Measurements from ENCODE around the gene LTO1. TPM values are rescaled to one million over a fixed set of nuclear protein-coding genes. Genes with fewer than 3 reads are reported as not detected.

LTO1 gene
- total and polyA plus RNA-seq, 10 of the 15 experiments (the other 5 are each of a cell fraction or from before 2014, with no cell fraction given): 2.6 to 27.5 (median 14.4) TPM

GRCh38 chr11:69718912-69719311, 43.8 kb upstream of the LTO1 start (continued):
- no peak for TF ChIP-seq CUX1 (IDR thresholded peaks at IDR 0.05; ENCODE audit: insufficient replicate concordance, low read depth, low read length)
- TF ChIP-seq SMC3 (IDR thresholded peaks at IDR 0.05; ENCODE audit: borderline replicate concordance, low read length): no peak
- no peak for TF ChIP-seq EP300 (IDR thresholded peaks at IDR 0.05; ENCODE audit: borderline replicate concordance in 1 of 2, control insufficient read depth in 1 of 2, low read depth in 2 of 2, low read length in 2 of 2)
- TF ChIP-seq HDGF (IDR thresholded peaks at IDR 0.05): no peak
- TF ChIP-seq PKNOX1 (IDR thresholded peaks at IDR 0.05): no peak

- Histone ChIP-seq H3K4me3 (no peak overlapping the region), H3K36me3 (ENCODE audit: control insufficient read depth in 2 of 2, insufficient read depth in 2 of 2, low read length in 1 of 2) (no peaks in the 10 kb centered on the region), H3K27me3 (replicated peaks in 1 of 2; ENCODE audit: control insufficient read depth in 2 of 2, insufficient read depth in 2 of 2, low read length in 1 of 2) (peaks cover 0 to 7% of the 10 kb centered on the region in 2 experiments; a peak in 3 of 4 replicates), H4K20me1 (ENCODE audit: control insufficient read depth, insufficient read depth) (0 out of 2 replicates have a peak, but pooled peaks cover 2% of the 10 kb centered on the region), H3K4me2 (ENCODE audit: control insufficient read depth, insufficient read depth) (no peak overlapping the region), H2AFZ (ENCODE audit: control insufficient read depth, low read depth, low read length) (no peak overlapping the region), H3K4me1 (ENCODE audit: control insufficient read depth, insufficient read depth, low read length) (no peaks in the 10 kb centered on the region), H3K27ac (ENCODE audit: control insufficient read depth, insufficient read depth) (no peak overlapping the region), H3K9me3 (replicated peaks; ENCODE audit: control insufficient read depth, insufficient read depth, low read length) (no peaks in the 10 kb centered on the region), H3K79me2 (ENCODE audit: control insufficient read depth, insufficient read depth, low read length) (no peaks in the 10 kb centered on the region), H3K9ac (ENCODE audit: control insufficient read depth, insufficient read depth, low read length) (no peak overlapping the region)
- no TSS peak for BruUV-seq (replicated peaks)
- ATAC-seq: peak; percentile 84
- WGBS (ENCODE audit: insufficient coverage, insufficient replicate concordance, low lambda C conversion rate, missing lambda C conversion rate): 3% methylated on average over 13 of the region's 13 CpGs
- ChIA-PET RAD21 (ENCODE audit: unreplicated experiment) (no interaction called here), SMC1A (ENCODE audit: uncharacterized antibody, unreplicated experiment) (interaction anchor here (1.0 kb wide), 1 partner anchor 83 kb away, joined by 3 read pairs; no protein-coding TSS in a partner anchor), CTCF (interaction anchor here (0.6 to 0.7 kb wide), 3 partner anchors 473 to 915 kb away, joined by 3 read pairs; no protein-coding TSS in a partner anchor), POLR2A (no interaction called here)
- FAIRE-seq: no peak
- intact Hi-C loops (cut with micrococcal nuclease; ENCODE audit: unreplicated experiment): no loop called here
- in situ Hi-C loops (cut with MboI): no loop called here
- no peak for DNase-seq (ENCODE audit: low read depth, low spot score)
- TF ChIP-seq CTCF (IDR thresholded peaks at IDR 0.05 in 2 of 3, conservative IDR thresholded peaks at IDR 0.05 in 1 of 3; ENCODE audit: control insufficient read depth in 2 of 3, extremely low read depth in 1 of 3, insufficient read depth in 1 of 3, low read depth in 3 of 3, low read length in 3 of 3): peak; percentile 36 to 41 (median 38); a peak in 5 of 6 replicates
- peak; percentile 80 for TF ChIP-seq MEF2B (IDR thresholded peaks at IDR 0.05; ENCODE audit: partially characterized antibody, poor library complexity, severe bottlenecking)
- no peak for TF ChIP-seq RELA (IDR thresholded peaks at IDR 0.05; ENCODE audit: borderline replicate concordance, partially characterized antibody)
- no peak for TF ChIP-seq SIN3A (IDR thresholded peaks at IDR 0.05; ENCODE audit: low read depth, low read length)
- TF ChIP-seq E2F8 (IDR thresholded peaks at IDR 0.05; ENCODE audit: low read depth, partially characterized antibody): no peak
Observed at GRCh38 chr11:69718147-69718546, 43.0 kb upstream of the LTO1 start.
